ENCODE measurements around the gene PPP1CC.
"Not testable (repeated sequence)": the region's sequence is repeated elsewhere in the genome, so short reads cannot be mapped to it uniquely, and the experiment has no call there.

The PPP1CC gene

DNA sequence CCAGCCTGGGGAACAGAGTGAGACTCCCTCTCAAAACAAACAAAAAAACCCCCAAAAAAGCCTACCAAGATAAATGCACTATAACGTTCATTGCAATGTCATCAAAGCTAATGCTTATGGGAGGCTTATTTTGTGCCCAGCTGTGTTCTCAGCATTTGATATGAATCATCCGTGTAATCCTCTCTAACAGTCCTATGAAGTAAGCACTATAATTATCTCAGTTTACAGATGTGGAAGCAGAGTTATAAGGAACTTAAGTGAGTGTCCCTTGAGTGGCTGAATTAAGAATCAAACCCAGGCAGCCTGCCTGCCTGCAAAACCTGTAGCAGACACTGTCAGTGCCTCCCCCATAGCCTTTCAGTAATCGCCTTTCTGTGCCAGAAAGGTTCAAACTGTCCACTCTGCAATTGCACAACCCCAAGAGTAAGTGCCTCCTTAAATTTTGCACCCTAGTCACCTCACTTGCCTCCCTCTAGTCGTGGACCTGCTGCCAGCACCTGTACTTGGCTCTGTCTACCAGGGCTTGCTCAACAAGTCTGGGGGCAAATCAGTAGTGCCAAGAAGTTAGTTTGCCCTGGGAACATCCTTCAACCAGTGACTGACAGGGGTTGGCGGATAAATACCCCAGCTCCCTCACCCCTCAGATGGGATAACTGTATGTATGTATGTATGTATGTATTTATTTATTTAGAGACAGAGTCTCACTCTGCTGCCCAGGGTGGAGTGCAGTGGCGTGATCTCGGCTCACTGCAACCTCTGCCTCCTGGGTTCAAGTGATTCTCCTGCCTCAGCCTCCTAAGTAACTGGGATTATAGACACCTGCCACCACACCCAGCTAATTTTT, 23.8 kb upstream of the PPP1CC start:
- peaks cover 2% of the 10 kb centered on the region for H3K27me3 Mint-ChIP-seq
- intact Hi-C loops (cut with micrococcal nuclease), result no loop called here
- H3K27ac Mint-ChIP-seq, result no peak overlapping the region
- no peaks in the 10 kb centered on the region for H3K9me3 Mint-ChIP-seq
- H3K36me3 Mint-ChIP-seq (ENCODE audit: low read depth), result no peaks in the 10 kb centered on the region
- peaks cover 6% of the 10 kb centered on the region for H3K4me1 Mint-ChIP-seq (ENCODE audit: low read depth)
- H3K4me3 Mint-ChIP-seq, result no peak overlapping the region

DNA sequence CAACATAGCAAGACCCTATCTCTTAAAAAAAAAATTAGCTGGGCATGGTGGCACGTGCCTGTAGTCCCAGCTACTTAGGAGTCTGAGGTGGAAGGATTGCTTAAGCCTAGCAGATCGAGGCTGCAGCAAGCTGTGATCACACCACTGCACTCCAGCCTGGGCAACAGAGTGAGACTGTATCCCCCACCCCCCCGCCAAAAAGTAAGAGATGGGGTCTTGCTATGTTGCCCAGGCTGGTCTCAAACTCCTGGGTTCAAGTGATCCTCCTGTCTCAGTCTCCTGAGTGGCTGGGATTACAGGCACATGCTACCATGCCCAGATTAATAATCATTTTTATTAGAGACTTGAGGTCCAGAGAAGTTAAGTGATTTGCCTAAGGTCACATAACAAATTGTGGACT, 22.9 kb upstream of the PPP1CC start:
- H3K36me3 Mint-ChIP-seq (ENCODE audit: low read depth); intact Hi-C loops (cut with micrococcal nuclease); H3K27ac Mint-ChIP-seq; H3K4me3 Mint-ChIP-seq; H3K27me3 Mint-ChIP-seq; H3K9me3 Mint-ChIP-seq; H3K4me1 Mint-ChIP-seq (ENCODE audit: low read depth): not testable (repeated sequence)

DNA sequence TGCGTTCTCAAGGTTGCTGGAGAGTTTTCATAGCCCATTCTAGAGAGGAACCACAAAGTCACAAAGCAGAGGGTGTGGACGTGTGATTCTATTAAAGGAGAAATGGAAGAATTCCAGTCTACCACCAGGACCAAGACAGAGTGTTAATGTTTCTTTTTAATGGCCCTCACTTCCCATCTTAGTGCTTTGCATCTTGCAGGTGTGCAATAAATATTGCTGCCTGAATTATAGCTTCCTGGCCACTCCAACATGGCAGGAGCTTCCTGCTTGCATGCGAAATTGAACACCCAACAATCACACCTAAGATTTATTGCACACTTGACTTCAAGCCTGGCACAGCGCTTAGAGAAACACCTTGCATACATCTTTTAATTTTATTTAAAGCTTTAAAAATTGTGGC, 22.4 kb upstream of the PPP1CC start:
- Mint-ChIP-seq H3K4me3 (no peak overlapping the region), H3K27ac (no peak overlapping the region), H3K9me3 (no peaks in the 10 kb centered on the region), H3K4me1 (ENCODE audit: low read depth) (peaks cover 9% of the 10 kb centered on the region), H3K27me3 (peaks cover 2% of the 10 kb centered on the region), H3K36me3 (ENCODE audit: low read depth) (no peaks in the 10 kb centered on the region)
- intact Hi-C loops (cut with micrococcal nuclease), result no loop called here

DNA sequence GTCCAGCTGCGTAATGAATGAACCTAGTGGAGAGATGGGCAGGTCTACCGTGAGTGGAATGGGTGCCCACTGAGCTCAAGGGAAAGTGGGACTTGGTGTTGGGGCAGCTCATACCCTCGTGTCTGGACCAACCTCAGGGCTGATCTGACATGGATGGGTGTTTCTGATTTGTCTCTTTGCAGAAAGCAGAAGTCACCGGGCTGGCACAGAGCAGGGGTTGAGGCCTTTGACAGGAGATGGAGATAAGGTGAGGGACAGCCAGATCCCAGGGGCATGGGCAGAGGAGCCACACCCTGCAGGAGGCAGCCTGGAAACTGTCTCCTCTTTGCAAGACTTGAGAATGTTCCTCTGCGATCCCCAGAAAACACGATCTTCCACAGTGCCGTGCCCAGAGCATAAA, 20.9 kb upstream of the PPP1CC start:
- H3K27me3 Mint-ChIP-seq, result peaks cover 2% of the 10 kb centered on the region
- no peaks in the 10 kb centered on the region for H3K36me3 Mint-ChIP-seq (ENCODE audit: low read depth)
- intact Hi-C loops (cut with micrococcal nuclease), result no loop called here
- H3K27ac Mint-ChIP-seq, result no peak overlapping the region
- H3K4me3 Mint-ChIP-seq, result no peak overlapping the region
- H3K9me3 Mint-ChIP-seq, result no peaks in the 10 kb centered on the region
- H3K4me1 Mint-ChIP-seq (ENCODE audit: low read depth), result peaks cover 13% of the 10 kb centered on the region

DNA sequence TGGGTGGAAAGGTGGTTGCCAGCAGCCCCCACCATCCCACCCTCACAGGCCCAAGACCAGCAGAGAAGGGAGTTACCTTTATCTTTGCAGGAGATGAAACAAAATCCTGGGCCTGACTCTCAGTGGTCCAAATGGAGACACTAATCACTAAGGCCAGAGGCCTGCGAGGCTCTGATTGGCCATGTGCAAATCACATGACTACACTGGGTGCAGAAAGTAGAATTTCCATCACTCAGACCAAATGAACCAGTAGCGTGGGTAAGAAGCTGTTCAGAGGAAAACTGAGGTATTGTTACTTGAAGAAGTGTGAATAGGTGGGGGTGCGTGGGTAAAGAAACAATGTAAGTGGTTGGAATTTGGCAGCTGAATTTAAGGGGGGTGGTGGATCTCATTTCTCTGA, 20.2 kb upstream of the PPP1CC start:
- no peak overlapping the region for H3K4me3 Mint-ChIP-seq
- peaks cover 19% of the 10 kb centered on the region for H3K4me1 Mint-ChIP-seq (ENCODE audit: low read depth)
- no peaks in the 10 kb centered on the region for H3K9me3 Mint-ChIP-seq
- intact Hi-C loops (cut with micrococcal nuclease), result no loop called here
- no peak overlapping the region for H3K27ac Mint-ChIP-seq
- peaks cover 2% of the 10 kb centered on the region for H3K27me3 Mint-ChIP-seq
- no peaks in the 10 kb centered on the region for H3K36me3 Mint-ChIP-seq (ENCODE audit: low read depth)

DNA sequence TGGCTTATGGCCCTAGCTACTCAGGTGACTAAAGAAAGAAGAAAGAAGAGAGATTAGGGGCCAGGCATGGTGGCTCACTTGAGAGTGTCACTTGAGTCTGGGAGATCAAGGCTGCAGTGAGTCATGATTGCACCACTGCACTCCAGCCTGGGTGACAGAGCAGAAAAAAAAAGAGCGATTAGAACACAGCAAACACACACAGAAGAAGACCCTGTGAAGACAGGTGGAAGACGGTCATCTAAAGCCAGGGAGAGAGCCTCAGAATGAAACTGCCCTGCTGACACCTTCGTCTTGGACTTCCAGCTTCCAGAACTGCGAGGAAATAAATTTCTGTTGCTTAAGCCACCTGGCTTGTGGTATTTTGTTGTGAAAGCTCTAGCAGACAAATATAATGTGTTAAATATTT, 17.5 kb upstream of the PPP1CC start:
- Mint-ChIP-seq H3K4me1 (ENCODE audit: low read depth) (peaks cover 14% of the 10 kb centered on the region), H3K27ac (no peak overlapping the region), H3K27me3 (no peaks in the 10 kb centered on the region), H3K4me3 (no peak overlapping the region), H3K36me3 (ENCODE audit: low read depth) (no peaks in the 10 kb centered on the region), H3K9me3 (no peaks in the 10 kb centered on the region)
- intact Hi-C loops (cut with micrococcal nuclease), result no loop called here

DNA sequence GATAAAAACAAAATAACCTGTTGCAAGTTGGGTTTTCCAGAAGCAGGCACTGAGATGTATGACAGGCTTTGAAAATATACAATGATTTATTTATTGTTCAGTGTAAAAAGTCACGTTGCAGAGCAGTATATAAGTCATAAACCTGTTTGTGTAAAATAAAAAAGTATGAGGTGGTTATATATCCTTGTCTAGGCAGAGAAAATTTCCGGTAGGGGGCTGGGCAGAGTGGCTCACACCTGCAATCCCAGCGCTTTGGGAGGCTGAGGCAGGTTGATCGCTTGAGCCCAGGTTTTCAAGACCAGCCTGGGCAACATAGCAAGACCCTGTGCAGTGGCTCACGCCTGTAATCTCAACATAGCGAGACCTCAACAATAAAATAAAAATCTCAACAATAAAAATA, 16.2 kb upstream of the PPP1CC start:
- Mint-ChIP-seq H3K4me3 (no peak overlapping the region), H3K9me3 (no peaks in the 10 kb centered on the region), H3K27ac (no peak overlapping the region), H3K27me3 (no peaks in the 10 kb centered on the region), H3K36me3 (ENCODE audit: low read depth) (no peaks in the 10 kb centered on the region), H3K4me1 (ENCODE audit: low read depth) (peaks cover 20% of the 10 kb centered on the region)
- intact Hi-C loops (cut with micrococcal nuclease), result no loop called here

DNA sequence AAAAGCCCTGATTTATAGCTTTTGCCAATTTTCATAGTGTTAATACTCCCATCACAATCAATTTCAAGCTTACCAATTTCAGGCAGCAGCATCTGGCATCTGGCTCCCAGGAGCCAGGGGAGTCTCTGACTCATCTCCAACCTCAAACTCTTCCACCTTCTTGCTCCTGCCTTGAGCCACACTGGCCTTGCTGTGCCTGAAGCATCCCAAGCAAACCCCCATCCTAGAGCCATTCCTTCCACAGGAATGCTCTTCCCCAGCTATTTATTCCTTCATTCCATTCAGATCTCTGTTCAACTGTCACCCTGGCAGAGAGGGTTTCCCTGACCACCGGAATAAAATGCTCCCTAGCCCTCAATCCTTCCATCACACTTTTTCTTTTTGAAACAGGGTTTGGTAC, 13.9 kb upstream of the PPP1CC start:
- intact Hi-C loops (cut with micrococcal nuclease), result no loop called here
- Mint-ChIP-seq H3K9me3 (no peaks in the 10 kb centered on the region), H3K36me3 (ENCODE audit: low read depth) (no peaks in the 10 kb centered on the region)

DNA sequence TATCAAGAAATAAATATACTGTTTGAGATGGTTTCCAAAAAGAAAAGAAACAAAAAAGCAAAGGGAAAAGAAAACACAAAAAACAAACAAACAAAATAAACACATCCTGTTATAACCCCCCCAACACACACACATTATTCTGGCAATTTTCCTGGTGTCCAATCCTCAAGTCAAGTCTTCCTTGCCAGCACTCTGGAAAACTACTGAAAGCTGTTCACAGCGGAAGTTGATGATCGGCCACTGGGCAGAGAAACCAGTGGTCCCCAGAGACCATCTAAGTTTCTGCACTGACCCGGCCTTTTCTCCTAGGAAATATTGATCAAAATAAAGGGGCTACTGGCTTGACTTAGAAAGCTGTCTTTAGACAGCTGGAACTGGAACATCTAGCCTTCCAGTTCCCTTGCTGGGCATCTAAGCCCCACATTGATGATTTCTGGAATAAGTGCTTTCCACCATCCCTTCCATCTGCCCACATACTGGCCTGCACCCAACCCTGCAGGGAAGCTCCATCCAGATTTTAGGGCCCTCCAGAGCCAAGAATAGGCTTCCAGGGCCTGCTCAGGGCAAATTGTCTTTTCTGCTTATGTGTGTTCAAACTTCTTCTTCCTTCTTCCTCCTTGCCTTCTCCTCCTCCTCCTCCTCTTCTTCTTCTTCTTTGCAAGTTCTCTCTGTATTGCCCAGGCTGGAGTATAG, 11.6 kb upstream of the PPP1CC start:
- intact Hi-C loops (cut with micrococcal nuclease), result no loop called here
- Mint-ChIP-seq H3K36me3 (ENCODE audit: low read depth) (no peaks in the 10 kb centered on the region), H3K4me1 (ENCODE audit: low read depth) (peaks cover 15% of the 10 kb centered on the region), H3K27me3 (no peaks in the 10 kb centered on the region), H3K4me3 (no peak overlapping the region), H3K9me3 (no peaks in the 10 kb centered on the region), H3K27ac (no peak overlapping the region)

More for the DNA sequence above, 13.9 kb upstream of the PPP1CC start:
- no peak overlapping the region for H3K27ac Mint-ChIP-seq
- no peaks in the 10 kb centered on the region for H3K27me3 Mint-ChIP-seq
- no peak overlapping the region for H3K4me3 Mint-ChIP-seq
- peaks cover 20% of the 10 kb centered on the region for H3K4me1 Mint-ChIP-seq (ENCODE audit: low read depth)

DNA sequence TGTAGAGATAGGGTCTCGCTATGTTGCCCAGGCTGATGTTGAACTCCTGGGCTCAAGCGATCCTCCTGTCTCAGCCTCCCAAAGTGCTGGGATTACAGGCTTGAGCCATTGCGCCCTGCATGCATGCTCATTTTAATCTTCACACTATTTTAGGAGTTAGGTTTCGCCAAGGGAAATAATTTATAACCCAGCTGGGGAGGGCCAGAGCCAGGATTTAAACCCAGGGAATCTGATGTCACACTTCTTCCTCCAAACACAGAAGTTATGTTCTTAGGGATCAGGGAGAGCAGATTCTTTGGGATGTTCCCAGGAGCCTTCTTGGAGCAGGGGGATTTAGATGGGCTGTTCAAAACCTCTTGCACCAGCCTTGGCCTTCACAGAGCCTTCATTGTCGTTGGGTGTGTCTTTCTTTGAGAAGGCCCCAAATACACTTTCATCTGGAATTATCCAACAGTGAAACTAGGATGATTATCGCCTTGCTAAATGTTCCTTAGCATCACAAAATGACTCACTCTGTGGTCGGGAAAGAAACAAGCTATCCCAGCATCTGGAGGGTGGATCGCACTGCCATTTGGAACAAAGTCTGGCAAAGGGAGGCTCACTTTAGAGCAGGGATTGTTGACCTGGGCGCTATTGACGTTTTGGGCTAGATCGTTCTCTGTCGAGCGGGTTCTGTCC, 8.2 kb upstream of the PPP1CC start:
- Mint-ChIP-seq H3K4me1 (ENCODE audit: low read depth) (peaks cover 14% of the 10 kb centered on the region), H3K4me3 (no peak overlapping the region), H3K27me3 (no peaks in the 10 kb centered on the region), H3K36me3 (ENCODE audit: low read depth) (no peaks in the 10 kb centered on the region), H3K27ac (no peak overlapping the region), H3K9me3 (no peaks in the 10 kb centered on the region)
- intact Hi-C loops (cut with micrococcal nuclease), result no loop called here

DNA sequence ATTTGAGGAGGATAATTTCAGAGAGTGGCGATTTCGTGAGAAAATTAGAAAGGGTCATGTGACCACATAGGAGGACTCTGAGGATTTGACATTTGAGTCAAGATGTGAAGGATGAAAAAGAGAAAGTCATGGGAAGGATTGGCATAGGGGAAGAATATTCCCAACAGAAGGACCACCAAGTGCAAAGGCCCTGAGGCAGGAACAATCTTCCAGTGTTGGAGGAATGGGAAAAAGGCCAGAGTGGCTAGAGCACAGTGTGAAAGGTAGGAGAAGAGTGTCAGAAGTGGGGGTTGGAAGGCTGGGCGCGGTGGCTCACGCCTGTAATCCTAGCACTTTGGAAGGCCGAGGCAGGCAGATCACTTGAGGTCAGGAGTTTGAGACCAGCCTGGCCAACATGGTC, 3.9 kb upstream of the PPP1CC start:
- intact Hi-C loops (cut with micrococcal nuclease), result no loop called here
- Mint-ChIP-seq H3K27ac (peak overlapping the region; percentile 3), H3K9me3 (no peaks in the 10 kb centered on the region), H3K36me3 (ENCODE audit: low read depth) (peaks cover 15% of the 10 kb centered on the region), H3K4me1 (ENCODE audit: low read depth) (peaks cover 23% of the 10 kb centered on the region), H3K4me3 (no peak overlapping the region), H3K27me3 (no peaks in the 10 kb centered on the region)

DNA sequence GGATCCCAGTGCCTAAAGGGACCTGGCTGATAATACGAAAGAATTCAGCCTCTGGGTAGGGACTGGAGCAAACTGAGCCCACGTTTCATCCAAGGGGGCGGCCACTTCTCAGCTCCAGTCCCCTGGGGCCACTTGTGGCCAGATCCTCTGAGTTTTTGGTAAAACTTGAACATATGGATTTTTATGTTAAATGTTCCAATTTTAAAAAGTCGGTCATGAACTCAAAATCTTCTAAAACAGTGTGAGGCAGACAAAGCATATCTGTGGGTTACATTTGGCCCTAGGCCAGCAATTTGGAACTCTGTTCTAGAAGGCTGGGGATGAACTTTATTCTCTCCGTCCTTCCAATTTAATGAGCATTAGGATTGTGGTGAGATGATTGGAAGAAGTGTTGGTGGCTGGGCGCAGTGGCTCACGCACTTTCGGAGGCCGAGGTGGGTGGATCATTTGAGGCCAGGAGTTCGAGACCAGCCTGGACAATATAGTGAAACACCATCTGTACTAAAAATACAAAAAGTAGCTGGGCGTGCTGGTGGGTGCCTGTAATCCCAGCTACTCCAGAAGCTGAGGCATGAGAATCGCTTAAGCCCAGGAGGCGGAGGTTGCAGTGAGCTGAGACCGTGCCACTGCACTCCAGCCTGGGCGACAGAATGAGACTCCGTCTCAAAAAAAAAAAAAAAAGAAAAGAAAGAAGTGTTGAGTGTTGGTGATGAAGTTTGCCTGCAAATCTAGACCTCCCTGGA, 3.0 kb upstream of the PPP1CC start:
- H3K4me1 Mint-ChIP-seq (ENCODE audit: low read depth), result peaks cover 23% of the 10 kb centered on the region
- H3K27ac Mint-ChIP-seq, result no peak overlapping the region
- peaks cover 19% of the 10 kb centered on the region for H3K36me3 Mint-ChIP-seq (ENCODE audit: low read depth)
- H3K27me3 Mint-ChIP-seq, result no peaks in the 10 kb centered on the region
- intact Hi-C loops (cut with micrococcal nuclease), result no loop called here
- H3K9me3 Mint-ChIP-seq, result no peaks in the 10 kb centered on the region
- H3K4me3 Mint-ChIP-seq, result no peak overlapping the region

DNA sequence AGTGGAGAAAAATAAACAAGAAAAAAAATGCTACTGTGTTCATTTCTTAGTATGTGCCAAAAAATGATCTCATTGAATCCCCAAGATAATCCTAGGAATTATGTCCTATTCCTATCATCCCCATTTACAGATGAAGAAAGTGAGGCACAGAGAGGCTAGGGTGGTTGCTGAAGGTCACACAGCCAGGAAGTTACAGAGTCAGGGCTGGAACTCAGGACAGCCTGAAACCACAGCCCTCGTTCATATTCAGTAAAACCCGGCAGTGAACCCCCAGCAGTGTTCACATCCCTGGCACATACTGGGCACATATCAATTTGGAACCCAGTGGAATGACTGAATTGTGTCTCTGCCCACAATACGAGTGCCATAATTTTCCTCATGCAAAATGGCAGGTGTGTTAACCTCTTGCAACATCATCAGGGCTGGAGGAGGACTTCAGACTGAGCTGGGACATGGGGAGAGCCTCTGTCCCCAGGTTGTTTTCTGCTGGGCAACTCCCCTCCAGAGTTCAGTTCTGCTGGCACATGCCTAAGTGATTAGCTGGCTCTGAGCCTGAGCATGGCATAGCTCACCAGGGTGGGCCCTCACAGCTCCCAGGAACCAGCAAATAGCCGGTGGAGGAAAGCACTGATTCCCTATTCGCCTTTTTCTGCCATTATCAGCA, 2.0 kb upstream of the PPP1CC start:
- H3K4me3 Mint-ChIP-seq, result no peak overlapping the region
- H3K4me1 Mint-ChIP-seq (ENCODE audit: low read depth), result peaks cover 30% of the 10 kb centered on the region
- H3K36me3 Mint-ChIP-seq (ENCODE audit: low read depth), result peaks cover 19% of the 10 kb centered on the region
- no peaks in the 10 kb centered on the region for H3K9me3 Mint-ChIP-seq
- no peaks in the 10 kb centered on the region for H3K27me3 Mint-ChIP-seq
- intact Hi-C loops (cut with micrococcal nuclease), result no loop called here
- H3K27ac Mint-ChIP-seq, result no peak overlapping the region
